Neural cell (in vitro differentiated cells): ENCODE measurements around the gene WIZ. TPM values are rescaled to one million over a fixed set of nuclear protein-coding genes. Genes with fewer than 3 reads are reported as not detected.

Source experiments
- H2AFZ ChIP-seq: fragments of 200-600, 300-800 bp; sonication (generic), shearing (Covaris generic); 2 replicates; pipeline ENCODE4 v1.6.0; 2014; ENCODE audit warnings: low read depth, mild to moderate bottlenecking, antibody characterized with exemption, low read length, moderate library complexity
- H3F3A ChIP-seq: fragments of 200-600 bp; shearing (Covaris generic); 2 replicates; pipeline ENCODE4 v1.6.1; 2016; ENCODE audit warnings: mild to moderate bottlenecking, moderate library complexity, mixed read lengths, antibody characterized with exemption, low read length; ENCODE audit not compliant: insufficient read depth, poor library complexity, severe bottlenecking
- H3K27ac ChIP-seq: fragments of 200-600, 300-800 bp; sonication (generic), shearing (Covaris generic); 2 replicates; pipeline ENCODE4 v1.5.1; 2014; ENCODE audit warnings: mild to moderate bottlenecking, low read length, moderate library complexity
- H3K27me3 ChIP-seq: fragments of 300-800, 200-600 bp; sonication (generic), shearing (Covaris generic); 2 replicates; pipeline ENCODE4 v1.6.0; 2014; ENCODE audit warnings: mild to moderate bottlenecking, low read depth, low read length, moderate library complexity; ENCODE audit not compliant: insufficient read depth
- H3K36me3 ChIP-seq: fragments of 300-800, 200-600 bp; sonication (generic), shearing (Covaris generic); 2 replicates; pipeline ENCODE4 v1.5.1; 2014; ENCODE audit warnings: mild to moderate bottlenecking, antibody characterized with exemption, low read length, moderate library complexity; ENCODE audit not compliant: insufficient read depth
- H3K4me2 ChIP-seq: fragments of 300-800, 200-600 bp; sonication (generic), shearing (Covaris generic); 2 replicates; pipeline ENCODE4 v1.6.0; 2014; ENCODE audit warnings: mild to moderate bottlenecking, low read length
- H3K4me3 ChIP-seq: fragments of 300-800, 200-600 bp; sonication (generic), shearing (Covaris generic); 2 replicates; pipeline ENCODE4 v1.5.1; 2014; ENCODE audit warnings: mild to moderate bottlenecking, low read length, moderate library complexity
- H3K79me2 ChIP-seq: fragments of 200-600 bp; shearing (Covaris generic); replicated peaks from 2 replicates; pipeline ENCODE4 v1.6.0; 2014; ENCODE audit warnings: mild to moderate bottlenecking, low read length, moderate library complexity; ENCODE audit not compliant: insufficient read depth
- H3K9ac ChIP-seq: fragments of 300-800, 200-600 bp; sonication (generic), shearing (Covaris generic); 2 replicates; pipeline ENCODE4 v1.6.1; 2016; ENCODE audit warnings: mild to moderate bottlenecking, low read length, mixed read lengths
- H3K9me2 ChIP-seq: fragments of 200-600 bp; shearing (Covaris generic); 2 replicates; pipeline ENCODE4 v1.6.1; 2016; ENCODE audit warnings: mild to moderate bottlenecking, low read length, mixed read lengths; ENCODE audit not compliant: insufficient read depth
- H3K9me3 ChIP-seq: fragments of 200-600, 300-800 bp; sonication (generic), shearing (Covaris generic); 2 replicates; pipeline ENCODE4 v1.6.1; 2016; ENCODE audit warnings: mild to moderate bottlenecking, mixed run types, low read length, moderate library complexity, mixed read lengths
- H4K20me1 ChIP-seq: fragments of 200-600 bp; shearing (Covaris generic); 2 replicates; pipeline ENCODE4 v1.6.1; 2016; ENCODE audit warnings: mild to moderate bottlenecking, mixed run types; ENCODE audit not compliant: insufficient read depth
- CTCF ChIP-seq: fragments of 450-650 bp; IDR thresholded peaks from 2 replicates; pipeline ENCODE4 v1.5.1; 2014; ENCODE audit warnings: antibody characterized with exemption, mild to moderate bottlenecking, moderate library complexity; ENCODE audit not compliant: poor library complexity, severe bottlenecking
- EP300 ChIP-seq: fragments of 450-650 bp; conservative IDR thresholded peaks from 2 replicates; pipeline ENCODE4 v1.6.1; 2014; ENCODE audit warnings: antibody characterized with exemption, mild to moderate bottlenecking, moderate library complexity; ENCODE audit not compliant: poor library complexity, severe bottlenecking
- EZH2 ChIP-seq: fragments of 200-600, 300-800 bp; shearing (Covaris generic), sonication (generic); IDR thresholded peaks from 2 replicates; pipeline ENCODE4 v1.6.1; 2014; ENCODE audit warnings: antibody characterized with exemption, low read length, borderline replicate concordance, mild to moderate bottlenecking; ENCODE audit not compliant: insufficient read depth, poor library complexity, severe bottlenecking
- MXI1 ChIP-seq: fragments of 450-650 bp; conservative IDR thresholded peaks from 2 replicates; pipeline ENCODE4 v1.6.1; 2014; ENCODE audit warnings: antibody characterized with exemption, mild to moderate bottlenecking; ENCODE audit not compliant: poor library complexity, severe bottlenecking
- POLR2AphosphoS5 ChIP-seq: IDR thresholded peaks from 2 replicates; pipeline ENCODE4 v1.6.1; 2012
- RAD21 ChIP-seq: fragments of 450-650 bp; conservative IDR thresholded peaks from 2 replicates; pipeline ENCODE4 v1.6.1; 2014; ENCODE audit warnings: antibody characterized with exemption, mild to moderate bottlenecking, moderate library complexity
- SMC3 ChIP-seq: fragments of 450-650 bp; conservative IDR thresholded peaks from 2 replicates; pipeline ENCODE4 v1.6.1; 2014; ENCODE audit warnings: antibody characterized with exemption, mild to moderate bottlenecking, moderate library complexity; ENCODE audit not compliant: poor library complexity
- TAF1 ChIP-seq: IDR thresholded peaks from 2 replicates; pipeline ENCODE4 v1.6.1; 2012; ENCODE audit warnings: low read depth
- polyA plus RNA-seq: library from polyadenylated mRNA; depleted of rRNA; stranded (reverse); fragments of >200 nt; gene quantifications from 2 replicates; pipeline ENCODE4 v1.2.3, GENCODE V29; 2014
- TF ChIP-seq, protein P1 (sequence below): IDR thresholded peaks from 2 replicates; pipeline ENCODE4 v1.6.1; 2012; ENCODE audit warnings: borderline replicate concordance

WIZ gene
- polyA plus RNA-seq, 1 donor from 2014 or later = 13.0 TPM

- TF ChIP-seq MXI1 (no peak), EZH2 (no peak), RAD21 (no peak), POLR2AphosphoS5 (no peak), EP300 (no peak)
- TF ChIP-seq, protein P1, sequence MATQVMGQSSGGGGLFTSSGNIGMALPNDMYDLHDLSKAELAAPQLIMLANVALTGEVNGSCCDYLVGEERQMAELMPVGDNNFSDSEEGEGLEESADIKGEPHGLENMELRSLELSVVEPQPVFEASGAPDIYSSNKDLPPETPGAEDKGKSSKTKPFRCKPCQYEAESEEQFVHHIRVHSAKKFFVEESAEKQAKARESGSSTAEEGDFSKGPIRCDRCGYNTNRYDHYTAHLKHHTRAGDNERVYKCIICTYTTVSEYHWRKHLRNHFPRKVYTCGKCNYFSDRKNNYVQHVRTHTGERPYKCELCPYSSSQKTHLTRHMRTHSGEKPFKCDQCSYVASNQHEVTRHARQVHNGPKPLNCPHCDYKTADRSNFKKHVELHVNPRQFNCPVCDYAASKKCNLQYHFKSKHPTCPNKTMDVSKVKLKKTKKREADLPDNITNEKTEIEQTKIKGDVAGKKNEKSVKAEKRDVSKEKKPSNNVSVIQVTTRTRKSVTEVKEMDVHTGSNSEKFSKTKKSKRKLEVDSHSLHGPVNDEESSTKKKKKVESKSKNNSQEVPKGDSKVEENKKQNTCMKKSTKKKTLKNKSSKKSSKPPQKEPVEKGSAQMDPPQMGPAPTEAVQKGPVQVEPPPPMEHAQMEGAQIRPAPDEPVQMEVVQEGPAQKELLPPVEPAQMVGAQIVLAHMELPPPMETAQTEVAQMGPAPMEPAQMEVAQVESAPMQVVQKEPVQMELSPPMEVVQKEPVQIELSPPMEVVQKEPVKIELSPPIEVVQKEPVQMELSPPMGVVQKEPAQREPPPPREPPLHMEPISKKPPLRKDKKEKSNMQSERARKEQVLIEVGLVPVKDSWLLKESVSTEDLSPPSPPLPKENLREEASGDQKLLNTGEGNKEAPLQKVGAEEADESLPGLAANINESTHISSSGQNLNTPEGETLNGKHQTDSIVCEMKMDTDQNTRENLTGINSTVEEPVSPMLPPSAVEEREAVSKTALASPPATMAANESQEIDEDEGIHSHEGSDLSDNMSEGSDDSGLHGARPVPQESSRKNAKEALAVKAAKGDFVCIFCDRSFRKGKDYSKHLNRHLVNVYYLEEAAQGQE = no peak
- Histone ChIP-seq H2AFZ (no peak overlapping the region), H3K4me2 (no peak overlapping the region), H3K27ac (no peak overlapping the region), H4K20me1 (no peaks in the 10 kb centered on the region), H3K79me2 (no peaks in the 10 kb centered on the region), H3K27me3 (peaks cover 34% of the 10 kb centered on the region), H3F3A (no peaks in the 10 kb centered on the region), H3K36me3 (no peaks in the 10 kb centered on the region), H3K9me3 (no peaks in the 10 kb centered on the region), H3K9me2 (no peaks in the 10 kb centered on the region), H3K9ac (no peak overlapping the region), H3K4me3 (no peak overlapping the region)
Observed at GRCh38 chr19:15469513-15470297, 19.9 kb upstream of the WIZ start.

- no peak overlapping the region for H3K4me2 ChIP-seq
- no peaks in the 10 kb centered on the region for H3K9me2 ChIP-seq
- no peak overlapping the region for H3K4me3 ChIP-seq
- H3K79me2 ChIP-seq = no peaks in the 10 kb centered on the region
- H4K20me1 ChIP-seq = no peaks in the 10 kb centered on the region
- no peaks in the 10 kb centered on the region for H3K36me3 ChIP-seq
- H3K9me3 ChIP-seq = no peaks in the 10 kb centered on the region
- no peaks in the 10 kb centered on the region for H3F3A ChIP-seq
- no peak overlapping the region for H2AFZ ChIP-seq
- H3K27me3 ChIP-seq = peaks cover 34% of the 10 kb centered on the region
- no peak overlapping the region for H3K27ac ChIP-seq
- TF ChIP-seq EP300 (no peak), POLR2AphosphoS5 (no peak), SMC3 (no peak), RAD21 (no peak), MXI1 (no peak), TAF1 (no peak), CTCF (no peak), EZH2 (no peak)
- TF ChIP-seq, protein P1 = no peak
- no peak overlapping the region for H3K9ac ChIP-seq
Observed at GRCh38 chr19:15468675-15469512, 19.1 kb upstream of the WIZ start.
